Measurements from ENCODE around the gene PLCB2.

- TF ChIP-seq POLR2AphosphoS5 (IDR thresholded peaks at IDR 0.05) (no peak), POLR2A (IDR thresholded peaks at IDR 0.05) (no peak)
- TF ChIP-seq, protein P1, sequence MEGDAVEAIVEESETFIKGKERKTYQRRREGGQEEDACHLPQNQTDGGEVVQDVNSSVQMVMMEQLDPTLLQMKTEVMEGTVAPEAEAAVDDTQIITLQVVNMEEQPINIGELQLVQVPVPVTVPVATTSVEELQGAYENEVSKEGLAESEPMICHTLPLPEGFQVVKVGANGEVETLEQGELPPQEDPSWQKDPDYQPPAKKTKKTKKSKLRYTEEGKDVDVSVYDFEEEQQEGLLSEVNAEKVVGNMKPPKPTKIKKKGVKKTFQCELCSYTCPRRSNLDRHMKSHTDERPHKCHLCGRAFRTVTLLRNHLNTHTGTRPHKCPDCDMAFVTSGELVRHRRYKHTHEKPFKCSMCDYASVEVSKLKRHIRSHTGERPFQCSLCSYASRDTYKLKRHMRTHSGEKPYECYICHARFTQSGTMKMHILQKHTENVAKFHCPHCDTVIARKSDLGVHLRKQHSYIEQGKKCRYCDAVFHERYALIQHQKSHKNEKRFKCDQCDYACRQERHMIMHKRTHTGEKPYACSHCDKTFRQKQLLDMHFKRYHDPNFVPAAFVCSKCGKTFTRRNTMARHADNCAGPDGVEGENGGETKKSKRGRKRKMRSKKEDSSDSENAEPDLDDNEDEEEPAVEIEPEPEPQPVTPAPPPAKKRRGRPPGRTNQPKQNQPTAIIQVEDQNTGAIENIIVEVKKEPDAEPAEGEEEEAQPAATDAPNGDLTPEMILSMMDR (IDR thresholded peaks at IDR 0.05): no peak
Observed at GRCh38 chr15:40267670-40268069, 40.1 kb downstream of the PLCB2 start.

Measured in suprapubic skin (tissue), 4 donors.